GM18502 (cell line): ENCODE results near the gene GDF9.

Experiments
- ATAC-seq: cut with Tn5 transposase; IDR thresholded peaks from one replicate; pipeline ENCODE4 v1.9.1; 2021; ENCODE audit warnings: mild to moderate bottlenecking; ENCODE audit not compliant: unreplicated experiment, poor library complexity

The GDF9 gene

GRCh38 chr5:132822650-132823480 lies 43.4 kb downstream of the GDF9 start:
- no peak for ATAC-seq

DNA sequence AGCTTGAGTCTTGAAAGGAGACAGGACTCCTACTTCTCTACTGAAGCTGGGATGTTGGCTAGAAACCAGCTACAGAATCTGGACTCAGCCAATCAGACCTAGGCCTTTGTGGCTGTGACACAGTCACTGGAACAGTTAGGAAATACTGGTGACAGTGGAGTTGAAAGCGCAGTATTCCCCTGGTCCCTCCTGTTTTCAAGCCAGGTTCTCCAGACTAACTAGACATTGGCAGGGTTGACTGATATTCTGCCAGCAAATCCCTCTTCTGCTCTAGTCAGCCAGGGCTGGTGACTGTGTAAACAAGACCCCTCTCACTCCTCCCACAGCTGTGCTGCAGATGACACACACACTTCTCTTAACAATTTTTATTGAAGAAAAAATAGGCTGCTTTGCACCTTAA lies 44.5 kb downstream of the GDF9 start:
- no peak for ATAC-seq

GRCh38 chr5:132821350-132821749 lies 44.9 kb downstream of the GDF9 start:
- no peak for ATAC-seq

- peak; percentile 77 for ATAC-seq
Observed at GRCh38 chr5:132820162-132820754, 46.0 kb downstream of the GDF9 start.

GRCh38 chr5:132819468-132819867 lies 46.8 kb downstream of the GDF9 start:
- no peak for ATAC-seq

DNA sequence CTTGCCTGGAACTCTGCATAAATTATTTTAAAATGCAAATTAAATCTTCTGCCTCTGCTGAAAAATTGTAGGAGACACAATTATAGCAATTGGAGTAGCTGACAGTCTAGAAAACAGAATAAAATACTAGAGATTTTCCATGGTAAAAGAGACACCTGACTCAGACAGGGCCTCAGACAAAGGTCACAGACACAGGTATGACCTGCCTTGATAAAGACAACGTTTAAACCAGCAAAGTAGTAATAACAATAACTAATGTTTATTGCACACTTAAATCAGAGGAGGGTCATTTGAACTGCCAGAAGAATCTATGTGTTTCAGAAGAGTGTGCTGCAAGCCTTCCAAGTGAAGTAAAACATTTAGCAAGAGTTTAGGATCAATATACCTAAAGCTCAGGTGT lies 49.3 kb downstream of the GDF9 start:
- no peak for ATAC-seq

GRCh38 chr5:132816554-132816953 lies 49.7 kb downstream of the GDF9 start:
- no peak for ATAC-seq

DNA sequence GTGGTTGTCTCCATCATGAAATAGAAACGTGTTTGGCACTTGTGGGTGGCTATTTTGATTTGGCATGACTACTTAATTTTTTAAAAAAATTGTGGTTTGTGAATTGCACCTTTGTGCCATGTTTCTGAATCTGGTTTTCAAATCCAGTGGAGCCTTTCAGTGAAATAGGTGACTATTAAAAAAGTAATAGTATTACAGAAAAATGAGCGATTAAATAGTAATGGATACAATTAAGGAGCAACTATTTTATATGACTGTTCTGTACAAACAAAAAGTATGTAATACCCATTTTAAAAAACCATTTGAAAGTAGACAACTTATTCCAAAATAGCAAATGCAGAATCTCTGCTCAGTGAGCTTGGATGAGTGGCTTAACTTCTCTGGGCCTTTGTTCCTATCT lies 50.2 kb downstream of the GDF9 start:
- no peak for ATAC-seq

DNA sequence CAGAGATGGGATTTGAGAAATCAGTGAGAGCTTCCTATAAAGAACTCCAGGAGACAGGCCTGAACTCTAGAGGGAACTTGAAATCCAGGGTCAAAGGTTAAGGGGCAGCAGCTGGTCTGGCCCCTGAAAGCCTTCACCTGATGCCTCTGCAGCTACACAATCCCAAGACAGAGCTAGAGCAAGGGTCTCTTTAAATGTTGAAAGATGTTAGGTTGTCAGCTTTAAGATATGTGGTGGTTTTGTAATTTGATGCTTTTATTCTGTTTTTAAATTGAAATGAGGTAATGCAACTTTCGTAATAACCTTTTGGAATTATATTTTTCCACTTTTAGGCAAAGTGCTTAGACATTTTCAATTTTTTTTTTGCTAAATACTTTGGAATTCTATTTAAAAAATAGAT lies 50.8 kb downstream of the GDF9 start:
- ATAC-seq, result no peak

DNA sequence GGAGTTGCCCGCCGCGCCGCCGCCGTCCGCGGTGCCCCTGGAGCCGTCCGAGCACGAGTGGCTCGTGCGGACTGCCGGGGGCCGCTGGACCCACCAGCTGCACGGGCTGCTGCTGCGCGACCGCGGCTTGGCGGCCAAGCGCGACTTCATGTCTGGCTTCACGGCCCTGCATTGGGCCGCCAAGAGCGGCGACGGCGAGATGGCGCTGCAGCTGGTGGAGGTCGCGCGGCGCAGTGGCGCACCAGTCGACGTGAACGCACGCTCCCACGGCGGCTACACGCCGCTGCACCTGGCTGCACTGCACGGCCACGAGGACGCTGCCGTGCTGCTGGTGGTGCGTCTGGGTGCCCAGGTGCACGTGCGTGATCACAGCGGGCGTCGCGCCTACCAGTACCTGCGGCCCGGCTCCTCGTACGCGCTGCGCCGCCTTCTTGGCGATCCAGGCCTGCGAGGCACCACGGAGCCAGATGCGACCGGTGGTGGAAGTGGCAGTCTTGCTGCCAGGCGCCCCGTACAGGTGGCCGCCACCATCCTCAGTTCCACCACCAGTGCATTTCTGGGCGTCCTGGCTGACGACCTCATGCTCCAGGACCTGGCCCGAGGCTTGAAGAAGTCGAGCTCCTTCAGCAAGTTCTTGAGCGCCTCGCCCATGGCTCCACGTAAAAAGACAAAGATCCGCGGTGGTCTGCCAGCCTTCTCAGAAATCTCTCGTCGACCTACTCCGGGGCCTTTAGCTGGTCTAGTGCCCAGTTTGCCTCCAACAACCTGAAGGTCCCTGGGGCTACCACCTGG lies 51.6 kb downstream of the GDF9 start:
- no peak for ATAC-seq

- no peak for ATAC-seq
Observed at GRCh38 chr5:132813599-132814502, 52.4 kb downstream of the GDF9 start.

DNA sequence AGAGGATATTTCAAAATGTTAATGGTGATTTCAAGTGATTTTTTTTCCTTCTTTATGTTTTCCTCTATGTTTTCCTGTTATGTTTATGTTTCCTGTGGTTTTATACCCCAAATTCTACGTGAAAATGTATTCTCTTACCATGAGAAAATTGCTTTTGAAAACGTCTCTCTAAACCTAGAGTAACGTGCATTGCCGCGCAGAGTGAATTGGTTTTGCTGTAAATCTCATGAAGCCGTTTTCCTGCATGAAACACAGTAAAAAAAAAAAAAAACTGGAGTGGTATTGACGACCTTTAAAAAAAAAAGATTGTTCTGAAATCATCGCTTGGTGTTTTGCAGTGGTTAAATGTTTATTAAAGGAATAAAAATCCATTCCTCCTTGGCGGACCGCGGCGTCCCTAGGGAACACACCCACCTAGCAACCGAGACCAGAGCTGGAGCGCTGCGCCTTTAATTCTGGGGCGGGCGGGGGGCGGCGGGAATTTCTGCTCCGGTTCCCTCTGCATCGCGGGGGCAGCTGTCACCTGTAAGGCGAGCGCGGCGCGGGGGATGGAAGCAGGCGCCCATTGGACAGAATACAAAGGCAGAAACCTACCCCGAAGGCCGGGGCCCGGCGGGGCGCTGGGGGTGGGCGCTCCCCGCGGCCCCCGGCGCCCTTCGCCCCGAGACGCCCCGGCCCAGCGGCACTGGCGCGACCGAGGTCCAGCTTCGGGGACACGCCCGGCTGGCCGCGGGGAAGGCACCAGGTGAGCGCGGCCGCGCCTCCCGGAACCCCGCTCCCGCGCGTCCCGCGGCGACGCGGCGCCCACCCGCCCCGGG lies 53.3 kb downstream of the GDF9 start, which contains the start of gene SOWAHA:
SOWAHA (plus strand) TSS at position 522 of the 818 bp plus-strand sequence. CDS start 320 bp downstream, outside the sequence.
- no peak for ATAC-seq

- ATAC-seq, result no peak
Observed at GRCh38 chr5:132812123-132812765, 54.0 kb downstream of the GDF9 start.
